ENCODE data around the gene RNU1-2. TPM values are rescaled to one million over a fixed set of nuclear protein-coding genes. Genes with fewer than 3 reads are reported as not detected.
"Not testable (repeated sequence)": the region's sequence is repeated elsewhere in the genome, so short reads cannot be mapped to it uniquely, and the experiment has no call there.

RNU1-2 gene
- total and polyA plus RNA-seq, 2 of the 8 experiments (the other 6 are each of a cell fraction or from before 2014, with no cell fraction given) = 145 to 1,303 TPM

- H2BK20ac ChIP-seq (ENCODE audit: low read length); H2AK5ac ChIP-seq (ENCODE audit: low read depth, low read length): not testable (repeated sequence)
These were observed 14.0 kb upstream of the RNU1-2 start for GRCh38 chr1:16881742-16882141.

More at GRCh38 chr1:16881742-16882141, 14.0 kb upstream of the RNU1-2 start:
- CTCF ChIA-PET (ENCODE audit: partially characterized antibody) = interaction anchor here (0.6 kb wide), 1 partner anchor 256 kb away, joined by 3 read pairs; no protein-coding TSS in a partner anchor
- H3K4me2 ChIP-seq (ENCODE audit: insufficient read depth in 1 of 2, low read depth in 2 of 2, low read length in 2 of 2); H3K9ac ChIP-seq (replicated peaks in 1 of 4; ENCODE audit: extremely low read depth in 1 of 4, low read depth in 3 of 4, low read length in 3 of 4); H3K9me3 ChIP-seq (ENCODE audit: insufficient read depth in 2 of 2, low read depth in 1 of 2, low read length in 1 of 2); H3K23ac ChIP-seq (ENCODE audit: insufficient read length); H3K18ac ChIP-seq (ENCODE audit: extremely low read depth, low read length); H3K79me1 ChIP-seq (ENCODE audit: low read depth, low read length); H4K91ac ChIP-seq (replicated peaks; ENCODE audit: insufficient read length, low read length); H2BK120ac ChIP-seq (replicated peaks; ENCODE audit: low read depth, low read length); H3K4me3 ChIP-seq (ENCODE audit: extremely low read depth in 1 of 4, insufficient read depth in 2 of 4, low read depth in 3 of 4, low read length in 4 of 4); H3K4ac ChIP-seq (replicated peaks; ENCODE audit: insufficient read length, low read depth, low read length); H3K36me3 ChIP-seq (ENCODE audit: control insufficient read depth in 2 of 4, insufficient read depth in 4 of 4, low read length in 3 of 4); H2BK12ac ChIP-seq (ENCODE audit: low read depth, low read length); H2BK15ac ChIP-seq (ENCODE audit: low read length); POLR2A ChIA-PET (ENCODE audit: partially characterized antibody); H3K79me2 ChIP-seq (ENCODE audit: control insufficient read depth in 1 of 2, insufficient read depth in 2 of 2, low read length in 2 of 2); H4K20me1 ChIP-seq (replicated peaks in 1 of 2; ENCODE audit: control insufficient read depth in 1 of 2, insufficient read depth in 2 of 2, low read length in 2 of 2); FAIRE-seq; H2BK5ac ChIP-seq (ENCODE audit: low read depth, low read length); H3K27ac ChIP-seq (ENCODE audit: low read depth, low read length); H3K4me1 ChIP-seq (replicated peaks in 1 of 4; ENCODE audit: control insufficient read depth in 3 of 4, insufficient read depth in 4 of 4, low read length in 3 of 4); H4K8ac ChIP-seq (ENCODE audit: extremely low read depth, insufficient read depth, low read length); H3K23me2 ChIP-seq (ENCODE audit: low read depth, low read length); H3K27me3 ChIP-seq (replicated peaks in 1 of 4; ENCODE audit: control insufficient read depth in 3 of 4, extremely low read depth in 1 of 4, insufficient read depth in 3 of 4, low read length in 3 of 4); H3K56ac ChIP-seq (replicated peaks; ENCODE audit: insufficient read length, low read depth, low read length); H3K14ac ChIP-seq (ENCODE audit: insufficient read length); DNase-seq (ENCODE audit: low read depth in 1 of 2, low spot score in 2 of 2); H4K5ac ChIP-seq (ENCODE audit: insufficient read length, low read depth, low read length); H2AFZ ChIP-seq (ENCODE audit: low read length): not testable (repeated sequence)
- 58% methylated on average over 1 of the region's 1 CpG; no CpG with 5 or more reads in 1 of the 2 experiments for WGBS, 2 experiments (ENCODE audit: extremely low coverage in 1 of 2, insufficient coverage in 1 of 2, insufficient read length in 1 of 2, insufficient replicate concordance in 2 of 2, low coverage in 1 of 2, low lambda C conversion rate in 2 of 2, missing lambda C conversion rate in 1 of 2)

All from H1 (cell line).